GM21447 (cell line): ENCODE measurements around the gene ALDH1B1.
"Not testable (repeated sequence)": the region's sequence is repeated elsewhere in the genome, so short reads cannot be mapped to it uniquely, and the experiment has no call there.

Experiments
- ATAC-seq: cut with Tn5 transposase; IDR thresholded peaks from one replicate; pipeline ENCODE4 v1.9.1; 2021; ENCODE audit not compliant: unreplicated experiment

ALDH1B1 gene

DNA sequence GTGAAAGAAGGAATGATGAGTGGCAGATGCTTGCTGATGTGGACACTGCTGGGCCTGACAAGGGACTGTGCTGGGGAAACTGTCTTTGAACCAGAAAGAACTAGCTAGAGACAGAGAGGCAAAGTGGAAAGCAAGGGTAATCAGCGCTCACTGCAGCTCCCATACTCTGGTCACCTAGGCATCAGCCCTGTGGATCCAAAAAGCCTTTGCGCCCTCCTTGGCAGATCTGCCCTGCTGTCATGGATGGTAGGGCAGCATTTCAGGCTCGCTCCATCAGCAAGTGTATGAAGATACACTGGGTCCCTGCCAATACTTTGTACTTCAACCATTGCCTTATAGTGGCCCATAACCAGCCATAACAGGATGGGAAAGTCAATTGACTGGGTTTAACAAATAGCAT is 6.6 kb upstream of the ALDH1B1 start:
- ATAC-seq = no peak

DNA sequence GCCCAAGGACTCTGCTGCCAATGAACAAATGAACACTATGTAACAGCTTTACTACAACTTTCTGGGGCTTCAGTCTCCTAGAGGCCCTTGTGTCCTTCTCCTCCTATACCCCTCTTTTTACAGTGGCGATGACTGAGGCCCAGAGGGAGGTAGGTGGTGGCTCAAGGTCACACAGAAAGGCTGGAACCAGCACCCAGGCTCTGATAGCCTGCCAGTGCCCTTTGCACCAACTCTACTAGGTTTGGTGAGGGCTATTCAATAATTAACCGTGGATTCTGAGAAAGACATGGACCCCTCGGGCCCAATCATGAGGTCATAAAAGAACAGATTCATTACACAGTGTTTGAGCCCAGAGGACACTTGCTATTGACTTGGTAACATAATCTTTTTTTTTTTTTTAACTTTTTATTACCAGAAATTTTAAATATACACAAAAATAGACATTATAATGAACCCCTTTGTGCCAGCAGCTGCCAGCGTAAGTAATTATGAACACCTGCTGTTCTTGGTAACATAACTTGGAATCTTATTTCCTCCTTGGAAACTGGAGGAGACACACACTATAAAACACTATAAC is 6.1 kb upstream of the ALDH1B1 start:
- no peak for ATAC-seq

DNA sequence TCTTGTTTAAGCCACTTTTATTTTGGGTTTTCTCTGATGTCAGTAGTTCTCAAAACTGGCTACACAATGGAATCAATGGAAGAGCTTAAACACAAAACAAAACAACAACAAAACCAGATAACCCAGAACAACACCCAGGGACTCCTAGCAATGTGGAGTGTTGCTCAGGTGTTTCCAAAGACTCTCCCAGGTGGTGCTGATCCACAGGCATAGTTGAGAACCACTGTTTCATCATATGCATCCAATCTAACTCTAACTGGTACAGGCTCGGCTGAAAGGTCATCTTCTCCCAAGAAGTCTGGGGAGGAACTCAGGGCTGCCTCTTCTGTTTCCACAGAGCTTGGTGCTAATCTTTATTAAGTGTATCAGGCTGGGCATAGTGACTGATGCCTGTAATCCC is 5.4 kb upstream of the ALDH1B1 start:
- no peak for ATAC-seq

DNA sequence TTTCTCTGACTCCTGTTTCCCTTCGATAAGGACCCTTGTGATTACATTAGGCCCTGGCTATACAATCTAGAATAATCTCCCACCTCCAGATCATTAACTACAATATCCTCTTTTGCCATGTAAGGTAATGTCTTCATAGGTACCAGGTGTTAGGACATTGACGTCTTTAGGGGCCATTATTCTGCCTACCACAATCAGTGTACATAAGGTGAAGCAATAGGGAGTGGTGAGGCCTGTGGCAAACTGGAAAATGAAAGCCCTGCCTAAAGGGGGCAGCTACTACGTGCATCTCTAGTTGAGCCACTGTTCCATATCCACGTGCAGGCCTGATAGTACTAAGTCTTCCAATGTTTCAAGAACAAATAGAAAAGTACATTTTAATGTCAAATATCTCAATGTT is 4.8 kb upstream of the ALDH1B1 start:
- no peak for ATAC-seq

DNA sequence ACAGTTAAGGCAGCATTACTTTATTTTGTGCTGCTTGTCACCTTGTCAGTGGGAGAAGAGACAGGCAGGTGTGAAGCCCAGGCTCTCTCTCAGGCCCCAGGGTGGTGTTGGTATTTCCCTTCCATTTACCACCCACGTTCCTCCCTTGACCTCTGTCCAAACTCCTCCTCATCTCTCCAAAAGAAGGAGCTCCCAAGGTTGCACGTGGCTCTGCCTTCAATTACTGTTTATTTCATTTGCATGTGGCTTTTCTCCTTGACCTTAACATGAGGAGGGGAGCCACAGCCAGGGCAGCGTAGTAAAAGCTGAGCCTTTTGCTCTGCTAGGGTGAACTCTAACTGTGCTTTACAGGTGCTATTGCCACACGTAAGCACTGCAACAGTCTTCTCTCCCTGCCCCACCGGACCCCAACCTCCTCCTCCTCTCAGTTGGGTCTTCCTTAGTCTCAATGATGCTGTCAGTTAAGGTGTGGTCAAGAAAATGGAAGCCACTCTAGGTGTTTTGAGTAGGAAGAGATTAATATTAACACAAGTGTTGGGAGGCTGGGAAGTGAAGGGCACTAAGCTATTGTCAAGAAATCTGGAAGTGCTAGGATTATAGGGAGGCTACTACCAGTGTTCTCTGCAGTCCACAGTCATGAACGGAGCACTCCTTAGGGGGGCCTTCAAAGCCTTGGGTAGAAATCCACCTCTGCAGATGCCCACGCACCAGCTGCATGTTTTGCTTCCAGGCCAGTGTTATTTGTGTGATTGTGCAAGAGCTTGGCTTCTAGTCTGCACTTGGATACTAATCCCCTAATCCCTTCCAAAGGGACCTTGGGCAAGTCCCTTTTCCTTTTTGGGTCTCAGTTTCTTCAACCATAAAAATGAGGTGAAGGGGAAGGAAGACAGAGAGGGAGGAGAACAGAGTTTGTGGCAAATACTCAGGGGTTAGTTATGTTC is 3.9 kb upstream of the ALDH1B1 start:
- ATAC-seq = no peak

DNA sequence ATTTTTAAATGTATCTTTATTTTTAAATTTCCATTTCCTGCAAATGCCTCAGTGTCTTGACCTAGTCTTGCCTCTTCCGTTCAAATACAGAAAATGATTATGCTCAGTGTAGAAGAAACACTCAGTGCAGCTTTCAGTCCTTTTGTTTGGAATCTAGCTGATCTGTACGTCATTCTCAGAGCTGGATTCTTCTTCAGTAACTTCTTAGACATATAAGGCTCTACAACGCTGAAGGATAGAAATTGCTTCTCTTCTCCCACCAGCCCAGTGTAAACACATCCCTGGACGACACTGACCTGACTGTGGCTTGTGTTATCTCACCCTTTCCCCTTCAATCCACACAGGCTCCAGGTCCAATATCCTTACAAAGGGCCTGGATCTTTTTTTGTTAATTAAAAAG is 3.2 kb upstream of the ALDH1B1 start:
- no peak for ATAC-seq

DNA sequence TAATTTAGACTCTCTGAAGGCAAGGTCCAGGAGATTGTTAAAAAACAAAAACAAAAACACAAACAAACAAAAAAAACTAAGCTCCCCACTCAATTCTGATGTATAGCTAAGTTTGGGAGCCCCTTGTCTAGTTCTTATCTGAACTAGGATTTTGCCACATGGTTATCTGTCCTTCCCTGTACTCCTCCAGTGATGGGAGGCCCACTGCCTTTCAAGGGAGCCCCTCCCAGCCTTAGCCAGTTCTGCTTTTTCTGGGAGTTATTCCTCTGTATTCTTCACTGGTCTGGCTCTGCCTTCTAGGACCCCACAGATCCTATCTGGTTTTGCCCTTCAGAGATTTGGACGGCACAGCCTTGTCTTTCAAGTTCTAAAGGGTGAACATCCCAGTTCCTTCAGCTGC is 2.1 kb upstream of the ALDH1B1 start:
- no peak for ATAC-seq

DNA sequence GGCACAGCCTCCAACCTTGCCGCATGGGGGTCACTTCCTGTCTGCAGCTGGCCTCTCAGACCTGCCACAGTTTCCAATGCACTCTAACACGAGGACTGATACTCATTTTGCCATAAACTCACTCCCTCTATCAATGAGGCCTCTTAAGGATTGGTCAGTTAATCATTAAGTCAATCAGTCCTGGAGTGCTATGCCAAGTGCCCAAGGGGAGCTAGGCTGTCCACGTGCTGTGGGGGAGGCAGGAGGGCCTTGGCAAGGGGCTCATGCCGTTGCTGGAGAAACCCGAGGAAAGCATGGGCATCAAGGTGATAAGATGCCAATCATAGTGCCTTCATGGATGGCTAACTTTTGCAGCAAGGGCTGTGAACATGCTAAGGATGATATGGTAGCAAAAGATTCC is 1.7 kb upstream of the ALDH1B1 start:
- ATAC-seq = no peak

DNA sequence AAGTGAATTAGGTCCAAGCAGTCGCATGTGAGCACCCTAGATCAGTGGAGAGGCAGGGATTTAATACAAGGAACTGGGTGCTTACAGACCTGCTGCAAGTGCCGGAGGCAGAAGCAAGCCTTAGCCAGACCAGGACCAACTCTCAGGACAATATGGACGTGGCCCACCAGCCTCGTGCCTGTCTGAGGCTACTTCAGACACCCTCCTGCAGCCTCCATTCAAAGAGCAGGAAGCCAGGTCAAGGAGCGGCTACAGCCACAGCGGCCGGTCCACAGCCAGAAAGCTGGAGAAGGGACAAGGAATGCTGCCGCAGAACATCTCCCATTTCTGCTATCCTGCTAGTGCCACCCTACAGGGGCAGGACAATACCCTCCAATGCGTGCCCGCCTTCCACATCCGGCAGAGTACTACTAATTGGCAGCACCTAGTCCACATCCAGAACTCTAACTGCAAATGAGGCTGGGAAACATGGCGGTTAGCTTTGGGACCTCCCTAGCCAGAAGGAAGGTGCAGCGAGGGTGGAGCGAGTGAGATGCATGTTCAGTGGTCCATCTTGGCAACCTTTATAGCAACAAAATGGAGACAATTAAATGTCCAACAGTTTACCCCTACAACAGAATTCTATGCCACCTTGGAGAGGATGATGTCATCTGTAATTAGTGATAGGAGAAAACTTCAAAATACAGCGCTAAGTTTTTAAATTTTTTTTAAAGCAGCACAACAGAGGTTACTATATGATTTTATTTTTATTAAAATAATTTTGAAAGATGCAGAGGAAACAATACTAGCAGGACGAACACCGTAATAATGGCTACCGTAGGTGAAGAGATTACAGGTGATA is 1.0 kb upstream of the ALDH1B1 start:
- ATAC-seq = no peak

DNA sequence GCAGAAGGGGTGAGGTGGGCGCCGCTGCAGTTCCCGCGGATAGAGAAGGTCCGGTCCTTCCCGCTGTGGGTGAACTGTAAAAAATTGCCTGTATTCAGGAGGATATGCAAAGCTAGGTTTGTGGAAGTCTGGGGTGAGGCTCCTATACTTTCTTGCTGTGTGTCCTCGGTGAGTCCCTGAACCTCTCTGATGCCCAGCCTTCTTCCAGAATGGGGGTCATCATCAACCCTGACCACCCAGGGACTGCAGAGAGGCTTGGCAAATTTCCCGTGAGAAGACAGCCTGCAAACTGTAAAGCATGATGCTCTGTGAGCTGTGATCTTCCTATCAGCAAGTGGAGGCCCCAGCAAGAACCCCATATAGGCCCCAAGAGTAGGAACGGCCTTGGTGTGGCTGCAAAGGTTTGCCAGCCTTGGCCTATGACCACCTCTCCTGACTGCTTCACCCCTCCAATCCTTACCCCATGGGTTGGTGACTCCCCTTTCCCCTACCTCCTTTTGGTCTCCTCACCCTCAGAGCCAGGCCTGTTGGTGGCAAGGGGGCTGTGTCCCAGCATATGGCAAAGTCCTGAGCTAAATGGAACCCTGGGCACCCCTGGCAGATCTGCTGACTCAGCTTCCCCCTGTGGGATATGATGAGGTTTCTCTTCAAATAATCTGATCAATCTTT is 760 bp downstream of the ALDH1B1 start:
- ATAC-seq = no peak

DNA sequence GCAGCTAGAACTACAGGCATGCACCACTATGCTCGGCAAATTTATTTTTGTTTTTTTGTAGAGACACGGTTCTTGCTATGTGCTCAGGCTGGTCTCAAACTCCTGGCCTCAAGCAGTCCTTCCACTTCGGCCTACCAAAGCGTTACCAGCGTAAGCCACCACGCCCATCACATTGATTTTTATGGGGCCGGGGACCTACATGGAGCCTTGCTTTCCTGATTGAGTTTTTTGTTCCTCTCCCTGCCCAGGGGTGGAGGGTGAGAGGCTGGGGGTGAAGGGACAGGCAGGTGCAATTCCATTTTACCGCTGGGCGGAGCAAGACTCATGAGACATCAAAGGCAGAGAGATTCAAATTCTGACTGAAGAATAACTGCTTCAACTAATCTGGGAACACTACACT is 1.9 kb downstream of the ALDH1B1 start:
- ATAC-seq = no peak

DNA sequence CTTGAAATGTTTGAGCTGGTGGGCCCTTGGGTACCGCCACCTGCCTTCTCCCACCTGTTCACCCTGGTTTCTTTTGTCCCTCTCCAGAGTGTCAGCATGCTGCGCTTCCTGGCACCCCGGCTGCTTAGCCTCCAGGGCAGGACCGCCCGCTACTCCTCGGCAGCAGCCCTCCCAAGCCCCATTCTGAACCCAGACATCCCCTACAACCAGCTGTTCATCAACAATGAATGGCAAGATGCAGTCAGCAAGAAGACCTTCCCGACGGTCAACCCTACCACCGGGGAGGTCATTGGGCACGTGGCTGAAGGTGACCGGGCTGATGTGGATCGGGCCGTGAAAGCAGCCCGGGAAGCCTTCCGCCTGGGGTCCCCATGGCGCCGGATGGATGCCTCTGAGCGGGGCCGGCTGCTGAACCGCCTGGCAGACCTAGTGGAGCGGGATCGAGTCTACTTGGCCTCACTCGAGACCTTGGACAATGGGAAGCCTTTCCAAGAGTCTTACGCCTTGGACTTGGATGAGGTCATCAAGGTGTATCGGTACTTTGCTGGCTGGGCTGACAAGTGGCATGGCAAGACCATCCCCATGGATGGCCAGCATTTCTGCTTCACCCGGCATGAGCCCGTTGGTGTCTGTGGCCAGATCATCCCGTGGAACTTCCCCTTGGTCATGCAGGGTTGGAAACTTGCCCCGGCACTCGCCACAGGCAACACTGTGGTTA is 3.3 kb downstream of the ALDH1B1 start:
- no peak for ATAC-seq

DNA sequence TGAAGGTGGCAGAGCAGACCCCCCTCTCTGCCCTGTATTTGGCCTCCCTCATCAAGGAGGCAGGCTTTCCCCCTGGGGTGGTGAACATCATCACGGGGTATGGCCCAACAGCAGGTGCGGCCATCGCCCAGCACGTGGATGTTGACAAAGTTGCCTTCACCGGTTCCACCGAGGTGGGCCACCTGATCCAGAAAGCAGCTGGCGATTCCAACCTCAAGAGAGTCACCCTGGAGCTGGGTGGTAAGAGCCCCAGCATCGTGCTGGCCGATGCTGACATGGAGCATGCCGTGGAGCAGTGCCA is 3.8 kb downstream of the ALDH1B1 start:
- no peak for ATAC-seq

DNA sequence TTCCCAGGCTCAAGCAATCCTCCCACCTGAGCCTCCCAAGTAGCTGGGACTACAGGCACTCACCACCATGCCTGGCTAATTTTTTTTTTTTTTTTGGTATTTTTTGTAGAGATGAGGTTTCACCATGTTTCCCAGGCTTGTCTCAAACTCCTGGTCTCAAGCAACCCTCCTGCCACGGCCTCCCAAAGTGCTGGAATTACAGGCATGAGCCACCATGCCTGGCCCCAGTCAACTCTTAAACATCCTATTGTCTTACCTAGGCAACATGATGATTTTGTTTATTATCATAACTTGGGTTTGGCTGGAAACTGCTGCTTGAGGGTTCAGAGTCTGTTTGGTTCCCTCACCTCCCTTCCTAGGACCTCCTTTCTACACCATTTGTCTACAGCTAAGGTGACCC is 6.7 kb downstream of the ALDH1B1 start:
- not testable (repeated sequence) for ATAC-seq

DNA sequence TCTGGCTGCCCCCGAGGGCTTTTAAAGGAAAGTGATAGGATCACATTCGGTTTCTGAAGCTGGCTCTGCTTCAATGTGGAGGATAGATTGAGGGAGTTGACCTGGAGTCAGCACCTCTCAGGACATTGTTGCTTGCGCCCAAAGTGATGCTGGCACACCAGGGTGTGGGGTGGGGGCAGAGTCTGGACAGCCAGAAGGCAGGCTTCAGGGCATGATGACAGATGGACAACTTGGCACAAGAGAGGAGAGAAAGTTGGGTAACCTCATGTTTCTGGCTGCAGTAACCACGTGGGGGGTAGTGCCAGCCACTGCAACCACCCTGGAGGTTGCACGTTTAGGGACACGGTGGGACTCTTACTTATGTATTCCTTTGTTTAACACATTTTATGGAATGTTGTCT is 9.5 kb downstream of the ALDH1B1 start:
- no peak for ATAC-seq

DNA sequence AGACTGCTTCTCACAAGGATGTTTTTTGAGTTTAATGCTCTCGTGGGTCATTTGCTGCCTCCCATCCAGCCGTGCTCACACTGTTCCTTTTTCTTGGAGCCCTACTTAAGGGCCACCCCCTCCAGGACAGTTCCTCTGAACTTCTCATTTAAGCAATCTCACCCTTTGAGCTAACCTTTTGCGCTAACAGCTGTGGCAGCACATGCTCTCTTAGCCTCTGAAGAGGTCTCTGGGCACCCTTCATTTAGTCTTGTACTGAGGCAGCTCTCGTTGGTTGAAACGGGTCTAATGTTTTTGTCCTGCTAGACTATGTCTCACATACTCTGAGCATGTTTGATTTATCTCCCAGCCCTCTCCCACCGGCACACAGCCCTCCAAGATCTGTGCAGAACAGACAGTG is 11.8 kb downstream of the ALDH1B1 start:
- ATAC-seq = no peak

DNA sequence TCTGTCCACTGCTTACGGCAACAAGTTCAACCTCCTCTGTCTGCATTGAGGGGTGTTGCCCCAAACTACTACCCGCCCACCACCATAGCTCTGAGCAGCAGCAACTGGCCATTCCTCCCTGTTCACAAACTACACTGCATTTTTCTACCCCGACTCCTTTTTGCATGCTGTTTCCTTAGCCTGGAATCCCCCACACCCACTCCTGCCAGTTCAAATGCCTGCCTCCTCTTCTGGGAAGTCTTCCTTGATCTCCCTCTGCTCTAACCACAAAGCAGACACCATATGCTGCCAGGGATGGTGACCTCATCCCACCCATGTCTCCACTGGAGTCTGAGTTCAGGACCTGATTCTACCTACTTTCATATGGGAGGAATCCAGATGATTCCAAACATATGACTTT is 13.3 kb downstream of the ALDH1B1 start:
- ATAC-seq = no peak

DNA sequence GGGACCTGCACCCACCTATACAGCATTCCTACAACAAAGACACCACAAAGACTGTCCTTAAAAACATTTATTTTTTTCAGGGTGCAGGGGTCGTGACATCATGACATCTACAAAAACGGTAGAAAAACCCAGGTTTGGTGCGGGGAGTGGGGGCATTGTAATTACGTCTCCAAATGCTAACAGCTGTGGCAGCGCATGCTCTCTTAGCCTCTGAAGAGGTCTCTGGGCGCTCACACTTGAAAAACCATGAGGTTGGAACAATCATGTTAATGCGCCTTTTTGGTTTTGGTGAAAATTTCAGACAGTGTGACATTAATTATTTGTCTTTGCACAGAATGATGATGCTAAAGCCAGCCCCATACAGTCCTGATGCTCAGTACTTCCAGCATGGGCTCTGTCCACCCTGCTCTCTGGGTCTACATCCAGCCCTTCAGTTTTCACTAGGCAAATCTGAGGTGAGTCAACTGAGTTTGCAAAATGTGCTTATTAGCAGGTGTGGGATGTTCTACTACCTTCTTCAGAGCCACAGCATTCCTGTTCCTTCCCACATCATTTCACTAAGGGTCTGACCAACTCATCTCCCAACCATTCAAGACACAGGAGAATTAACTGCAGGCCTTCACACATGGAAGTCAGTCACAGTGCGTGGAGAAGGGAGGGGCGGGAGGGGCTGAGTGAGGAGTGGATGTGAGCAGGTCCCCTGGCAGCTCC is 14.1 kb downstream of the ALDH1B1 start:
- no peak for ATAC-seq

DNA sequence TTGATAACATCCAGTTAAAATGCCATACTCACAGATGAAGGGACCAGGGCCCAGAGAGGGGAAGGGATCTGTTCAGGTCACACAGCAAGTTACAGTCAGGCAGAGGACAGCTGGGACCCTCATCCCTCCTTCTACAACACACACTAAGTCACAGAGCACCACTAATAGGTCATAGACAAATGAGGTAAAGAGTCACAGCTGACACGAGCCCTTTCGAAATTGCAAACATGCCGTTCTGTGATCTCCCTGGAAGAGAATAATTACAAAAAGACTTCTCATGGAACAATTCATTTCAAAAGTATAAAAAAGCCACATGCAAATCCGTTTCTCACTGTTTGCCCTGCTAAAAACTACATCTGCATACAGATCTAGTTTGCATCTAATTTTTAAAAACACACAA is 16.2 kb downstream of the ALDH1B1 start:
- ATAC-seq = no peak

DNA sequence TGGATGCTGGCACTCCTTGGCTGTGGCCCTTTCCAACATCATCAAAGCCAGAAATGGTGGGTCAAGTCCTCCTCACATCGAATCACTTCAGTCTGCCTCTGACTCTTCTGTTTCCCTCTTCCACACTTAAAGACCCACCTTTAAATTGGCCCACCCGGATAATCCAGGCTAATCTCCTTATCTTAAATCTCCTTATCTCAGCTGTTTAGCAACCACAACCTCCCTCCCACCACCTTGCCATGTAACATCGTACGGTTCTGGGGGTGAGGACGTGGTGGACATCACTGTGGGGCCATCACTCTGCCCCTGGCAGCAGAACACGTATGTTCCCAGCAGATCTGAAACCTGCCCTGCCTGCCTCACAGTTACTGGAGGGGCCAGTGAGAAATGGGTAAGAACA is 20.2 kb downstream of the ALDH1B1 start:
- no peak for ATAC-seq
